GM12864 (cell line): ENCODE results near the gene IL1RL1.

Experiments
- DNase-seq: peaks from one replicate; pipeline ENCODE4 v3.0.0-alpha.2; 2011; ENCODE audit warnings: low read depth
- H3K4me3 ChIP-seq: 2 replicates; pipeline ENCODE4 v1.5.1; 2011; ENCODE audit warnings: mild to moderate bottlenecking, low read depth, low read length, control low read depth
- TF ChIP-seq, protein P1 (sequence below): IDR thresholded peaks from 2 replicates; pipeline ENCODE4 v1.5.1; 2011; ENCODE audit warnings: low read depth, mild to moderate bottlenecking, moderate library complexity, low read length, control low read depth, inconsistent platforms; ENCODE audit errors: missing control alignments

The IL1RL1 gene

DNA sequence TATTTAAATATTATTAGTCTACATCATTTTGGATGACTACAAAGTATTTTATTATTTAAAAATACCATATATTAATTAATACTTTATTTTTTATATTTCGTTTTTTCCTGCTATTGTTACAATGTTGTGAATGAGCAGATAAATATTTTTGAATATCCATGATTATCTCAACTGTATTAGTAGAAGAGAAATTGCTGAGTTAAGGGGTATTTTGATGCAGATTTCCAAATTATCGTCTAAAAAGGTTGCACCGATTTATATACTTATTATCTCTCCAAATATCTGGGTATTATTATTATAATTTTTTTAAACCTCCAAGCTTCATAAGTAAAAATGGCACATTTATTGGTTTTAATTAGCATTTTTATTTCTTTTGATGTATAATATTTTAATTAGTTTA, 8.9 kb upstream of the IL1RL1 start:
- TF ChIP-seq, protein P1, sequence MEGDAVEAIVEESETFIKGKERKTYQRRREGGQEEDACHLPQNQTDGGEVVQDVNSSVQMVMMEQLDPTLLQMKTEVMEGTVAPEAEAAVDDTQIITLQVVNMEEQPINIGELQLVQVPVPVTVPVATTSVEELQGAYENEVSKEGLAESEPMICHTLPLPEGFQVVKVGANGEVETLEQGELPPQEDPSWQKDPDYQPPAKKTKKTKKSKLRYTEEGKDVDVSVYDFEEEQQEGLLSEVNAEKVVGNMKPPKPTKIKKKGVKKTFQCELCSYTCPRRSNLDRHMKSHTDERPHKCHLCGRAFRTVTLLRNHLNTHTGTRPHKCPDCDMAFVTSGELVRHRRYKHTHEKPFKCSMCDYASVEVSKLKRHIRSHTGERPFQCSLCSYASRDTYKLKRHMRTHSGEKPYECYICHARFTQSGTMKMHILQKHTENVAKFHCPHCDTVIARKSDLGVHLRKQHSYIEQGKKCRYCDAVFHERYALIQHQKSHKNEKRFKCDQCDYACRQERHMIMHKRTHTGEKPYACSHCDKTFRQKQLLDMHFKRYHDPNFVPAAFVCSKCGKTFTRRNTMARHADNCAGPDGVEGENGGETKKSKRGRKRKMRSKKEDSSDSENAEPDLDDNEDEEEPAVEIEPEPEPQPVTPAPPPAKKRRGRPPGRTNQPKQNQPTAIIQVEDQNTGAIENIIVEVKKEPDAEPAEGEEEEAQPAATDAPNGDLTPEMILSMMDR: no peak
- no peak overlapping the region for H3K4me3 ChIP-seq
- no peak for DNase-seq

DNA sequence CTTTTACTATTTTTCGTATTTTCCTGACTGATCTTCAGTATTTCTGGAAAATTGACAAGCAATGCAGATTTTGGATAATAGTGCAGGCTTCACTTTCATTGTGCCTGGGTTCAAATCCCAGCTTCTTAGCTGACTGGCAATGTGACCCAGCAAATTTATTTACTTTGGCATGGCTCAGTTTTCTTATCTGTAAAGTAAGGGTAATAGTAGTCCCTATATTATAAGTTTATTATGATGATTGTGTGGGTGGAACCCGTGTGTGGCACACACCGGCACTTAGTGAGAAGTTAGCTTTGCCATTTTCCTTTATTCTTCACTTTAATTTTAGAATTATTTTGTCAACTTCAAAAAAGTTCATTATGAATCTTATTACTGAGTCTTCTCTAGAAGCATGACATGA, 7.8 kb upstream of the IL1RL1 start:
- TF ChIP-seq, protein P1: no peak
- no peak overlapping the region for H3K4me3 ChIP-seq
- no peak for DNase-seq

DNA sequence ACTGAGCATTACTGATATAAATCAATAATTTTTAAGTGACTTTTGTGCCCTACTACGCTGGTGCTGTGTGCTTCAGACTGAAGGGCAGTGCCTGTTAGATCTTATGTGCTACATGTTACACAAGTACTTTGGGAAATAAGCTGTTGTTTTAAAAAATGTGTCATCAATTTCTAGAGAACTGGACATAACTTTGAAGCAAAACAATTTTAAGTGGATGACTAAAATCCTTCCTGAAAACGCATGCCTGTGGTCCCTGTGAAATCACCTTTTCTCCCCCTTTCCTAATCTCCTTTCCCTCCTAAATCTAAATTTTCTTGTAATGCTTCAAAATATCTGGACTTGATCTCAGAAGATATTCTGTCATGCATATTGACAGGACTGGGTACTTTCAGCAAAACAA, 7.1 kb upstream of the IL1RL1 start:
- H3K4me3 ChIP-seq: no peak overlapping the region
- DNase-seq: no peak
- TF ChIP-seq, protein P1: no peak

DNA sequence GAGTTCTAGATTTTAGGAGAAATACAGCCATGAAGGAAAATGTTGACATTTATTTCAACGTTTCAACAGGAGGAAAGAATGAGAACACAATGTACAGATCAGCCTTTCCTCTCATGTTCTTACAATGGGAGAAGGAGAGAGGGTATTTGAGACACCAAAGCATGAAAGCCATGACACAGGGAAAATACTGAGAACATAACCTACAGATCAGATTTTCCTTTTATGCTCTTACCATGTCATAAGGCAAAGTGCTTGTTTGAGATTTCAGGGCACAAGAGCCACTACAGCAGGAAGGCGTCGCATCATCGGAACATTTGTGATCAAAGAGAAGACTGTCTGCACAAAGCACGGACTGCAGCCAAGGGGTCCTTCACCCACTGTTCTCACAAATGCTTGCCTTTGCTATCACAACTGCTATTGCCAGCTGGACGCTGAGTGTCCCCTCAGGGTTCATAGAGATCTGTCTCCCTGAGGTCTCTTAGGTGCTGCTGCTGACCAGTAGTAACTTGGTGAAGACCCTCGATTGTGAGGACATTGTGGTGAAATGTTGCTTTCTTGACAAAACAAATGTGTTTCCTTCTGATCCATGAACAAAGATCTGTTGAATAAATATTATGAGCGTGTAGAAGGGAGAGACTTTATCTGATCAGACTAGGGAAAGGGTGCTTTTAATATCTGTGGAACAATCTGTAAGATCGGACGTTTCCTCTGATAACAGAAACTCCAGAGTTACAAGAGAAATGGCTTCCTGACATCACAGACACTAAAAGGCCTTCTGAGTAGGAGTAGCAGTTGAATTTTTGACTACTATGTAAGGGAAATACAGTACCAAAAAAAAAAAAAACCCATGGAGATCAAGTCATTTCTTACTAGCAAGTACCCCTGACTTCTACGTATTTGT, 6.4 kb upstream of the IL1RL1 start:
- H3K4me3 ChIP-seq: no peak overlapping the region
- TF ChIP-seq, protein P1: no peak
- no peak for DNase-seq

DNA sequence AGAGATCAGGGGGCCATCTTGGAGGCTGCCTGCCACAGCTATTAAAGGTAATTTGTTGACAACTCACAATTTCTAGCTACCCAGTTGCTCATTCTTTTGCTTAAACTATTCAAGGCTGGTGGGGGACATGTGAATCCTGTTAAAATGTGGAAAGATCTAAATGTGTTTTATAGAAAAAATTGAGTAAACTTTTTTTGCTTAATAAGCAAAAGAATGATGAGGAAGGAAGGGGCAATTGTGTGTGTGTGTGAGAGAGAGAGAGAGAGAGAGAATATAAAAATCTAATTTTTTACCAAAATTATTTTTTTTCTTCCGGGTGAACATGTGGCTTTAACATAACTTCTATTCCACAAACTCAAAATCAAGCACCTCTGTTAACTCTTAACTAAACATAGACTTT, 5.2 kb upstream of the IL1RL1 start:
- no peak overlapping the region for H3K4me3 ChIP-seq
- no peak for DNase-seq
- TF ChIP-seq, protein P1: no peak

DNA sequence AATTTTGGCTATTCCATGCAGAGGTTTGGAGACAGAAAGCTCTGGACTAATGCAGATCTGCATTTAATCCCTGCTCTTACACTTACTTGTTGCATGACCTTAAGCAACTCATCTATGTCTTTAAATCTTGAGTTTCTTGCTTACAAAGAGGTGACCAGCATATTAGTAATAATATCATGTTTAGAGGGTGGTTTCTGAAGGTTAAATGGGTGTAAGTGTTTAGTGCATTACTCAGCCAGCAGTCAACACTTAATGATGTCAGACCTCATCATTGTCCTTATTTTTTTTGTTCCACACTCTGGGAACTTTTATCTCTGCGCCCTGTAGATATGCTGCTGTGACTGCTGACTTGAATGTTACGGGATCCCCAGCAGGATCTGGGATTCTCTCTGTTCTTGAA, 1.7 kb downstream of the IL1RL1 start:
- TF ChIP-seq, protein P1: no peak

DNA sequence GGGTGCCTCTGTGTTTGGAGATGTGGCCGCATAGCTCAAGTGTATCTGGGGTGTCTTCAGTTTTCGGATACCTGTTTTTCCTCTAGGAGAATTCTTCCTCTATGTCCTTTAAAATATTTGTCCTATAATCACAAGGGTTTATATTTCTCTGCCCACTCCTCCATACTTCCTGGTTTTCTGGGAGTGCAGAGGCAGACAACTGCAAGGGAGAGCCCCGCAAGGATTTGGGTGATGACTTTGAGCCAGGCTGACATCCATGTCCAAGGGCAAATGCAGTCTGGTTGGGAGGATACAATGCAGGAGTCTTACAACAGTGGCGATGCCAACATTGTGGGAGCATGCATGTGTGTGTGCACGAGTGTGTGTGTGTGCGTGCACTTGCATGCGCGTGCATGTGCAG, 2.1 kb downstream of the IL1RL1 start:
- DNase-seq: no peak
- H3K4me3 ChIP-seq: no peak overlapping the region
- TF ChIP-seq, protein P1: no peak

More for the DNA sequence above, 1.7 kb downstream of the IL1RL1 start:
- H3K4me3 ChIP-seq: no peak overlapping the region
- no peak for DNase-seq
